DMS53 treated with DMSO at 0.1 percent for 48 hours (cell line): ENCODE results near the gene OR6Y1.

ENCODE experiments used
- DNase-seq: peaks from one replicate; lab custom pipeline; 2025; ENCODE audit not compliant: unreplicated experiment; lab: John Stamatoyannopoulos, UW

Gene OR6Y1

DNA sequence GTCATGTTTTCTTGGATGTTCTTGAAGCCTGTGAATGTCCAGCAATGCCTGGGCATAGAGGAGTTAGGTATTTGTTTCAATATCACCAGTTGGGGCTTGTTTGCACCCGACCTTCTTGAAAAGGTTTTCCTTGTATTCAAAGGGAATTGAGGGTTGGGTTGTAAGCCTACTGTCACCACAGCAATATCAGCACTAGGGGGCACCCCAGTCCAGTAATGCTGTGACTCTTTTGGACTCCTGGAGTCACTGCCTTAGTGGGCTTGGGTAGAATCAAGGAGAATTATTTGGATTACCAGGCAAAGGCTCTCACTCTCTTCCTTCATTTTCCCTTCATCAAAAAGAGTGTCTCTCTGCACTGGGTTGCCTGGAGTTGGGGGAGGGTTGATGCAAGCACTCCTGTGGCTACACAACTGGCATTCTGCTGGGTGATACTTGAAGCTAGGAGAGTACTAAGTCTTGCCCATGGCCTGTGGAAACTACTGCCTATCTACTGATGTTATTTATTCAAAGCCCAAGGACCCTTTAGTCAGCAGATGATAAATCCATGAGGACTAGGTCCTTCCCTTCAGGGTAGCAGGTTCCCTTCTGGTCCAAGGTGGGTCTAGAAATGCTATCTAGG lies 47.7 kb downstream of the OR6Y1 start:
- DNase-seq, result peak; percentile 18

DNA sequence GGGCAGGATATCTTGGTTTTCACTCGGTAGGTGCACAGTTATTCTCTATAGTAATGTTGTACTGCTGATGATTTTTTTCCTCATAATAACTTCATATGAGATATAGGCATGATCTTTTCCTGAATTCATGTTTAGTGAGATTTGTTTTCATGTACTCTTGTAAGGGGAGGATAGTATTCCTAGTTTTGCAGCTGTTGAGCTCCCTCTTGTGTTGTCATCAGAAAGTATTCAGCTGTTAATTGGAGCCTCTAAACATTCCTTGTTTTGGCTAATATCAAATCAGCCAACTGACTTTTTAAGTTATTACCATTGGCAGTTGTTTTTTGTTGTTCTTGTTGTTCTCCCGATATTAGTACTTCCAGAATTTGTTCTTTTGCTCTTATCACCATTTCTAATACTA lies 57.8 kb downstream of the OR6Y1 start:
- DNase-seq, result peak; percentile 50

DNA sequence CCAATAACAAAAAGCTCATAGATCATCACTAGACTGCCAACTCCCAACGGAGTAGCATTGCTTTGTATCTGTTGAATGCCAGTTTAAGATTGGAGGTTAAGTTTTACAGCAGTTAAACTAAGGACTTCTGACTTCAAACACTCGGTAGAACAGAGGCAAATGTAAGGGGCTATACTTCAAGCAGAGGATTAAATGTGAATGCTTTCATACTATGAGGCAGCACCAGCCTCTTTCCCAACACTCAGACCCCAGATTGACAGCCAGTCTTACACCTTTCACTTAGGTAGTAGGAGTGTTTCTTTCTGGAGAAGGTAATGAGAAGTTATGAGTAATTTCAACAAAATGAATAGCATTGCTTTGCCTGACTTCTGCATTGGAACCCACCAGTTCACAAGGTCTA lies 59.4 kb downstream of the OR6Y1 start:
- DNase-seq, result no peak
